HG03342 (cell line): ENCODE measurements around the gene GRAMD1B.
A peak's percentile ranks its signal among the peaks of the same experiment; 100 is the strongest.

ENCODE experiments used
- ATAC-seq: cut with Tn5 transposase; IDR thresholded peaks from one replicate; pipeline ENCODE4 v1.9.1; 2021; ENCODE audit warnings: mild to moderate bottlenecking, moderate library complexity; ENCODE audit not compliant: unreplicated experiment

GRAMD1B gene

GRCh38 chr11:123622576-123622975 is 192.5 kb downstream of the GRAMD1B start:
- no peak for ATAC-seq

- no peak for ATAC-seq
Observed at GRCh38 chr11:123624974-123625373, 194.9 kb downstream of the GRAMD1B start.

DNA sequence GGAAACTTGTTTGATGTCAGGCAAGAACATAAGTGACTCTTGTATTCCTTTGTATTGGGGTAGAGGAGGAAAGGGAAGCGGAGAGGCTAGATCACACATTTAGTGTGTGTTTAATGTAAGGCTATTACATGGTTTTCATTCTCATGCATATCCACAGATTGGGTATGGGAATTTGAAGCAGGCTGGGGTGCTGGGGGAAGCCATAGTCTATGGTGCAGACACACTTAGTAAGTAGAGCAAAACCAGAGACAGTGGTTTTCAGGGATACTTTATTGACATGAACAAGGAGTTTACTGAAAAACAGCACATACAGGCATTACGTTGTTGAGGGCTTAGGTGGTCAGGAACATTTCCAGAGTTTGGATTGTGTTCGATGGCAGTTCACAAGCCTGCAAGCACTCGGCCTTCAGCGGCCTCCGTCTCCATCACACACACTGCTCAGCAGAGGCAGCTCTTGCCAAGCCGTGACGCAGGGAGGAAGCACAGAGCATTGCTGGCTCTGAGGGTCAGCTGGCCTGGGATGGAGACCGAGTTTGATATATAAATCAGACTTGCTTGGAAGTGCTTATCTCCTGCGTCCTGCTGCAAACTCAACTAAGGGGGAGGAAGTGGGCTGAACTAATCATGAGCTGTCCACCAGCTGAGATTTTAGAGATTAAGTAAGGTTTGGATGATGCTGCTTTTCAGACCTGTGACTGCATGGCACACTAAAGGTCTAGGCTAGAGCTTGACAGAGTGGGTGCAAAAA is 199.0 kb downstream of the GRAMD1B start:
- no peak for ATAC-seq

DNA sequence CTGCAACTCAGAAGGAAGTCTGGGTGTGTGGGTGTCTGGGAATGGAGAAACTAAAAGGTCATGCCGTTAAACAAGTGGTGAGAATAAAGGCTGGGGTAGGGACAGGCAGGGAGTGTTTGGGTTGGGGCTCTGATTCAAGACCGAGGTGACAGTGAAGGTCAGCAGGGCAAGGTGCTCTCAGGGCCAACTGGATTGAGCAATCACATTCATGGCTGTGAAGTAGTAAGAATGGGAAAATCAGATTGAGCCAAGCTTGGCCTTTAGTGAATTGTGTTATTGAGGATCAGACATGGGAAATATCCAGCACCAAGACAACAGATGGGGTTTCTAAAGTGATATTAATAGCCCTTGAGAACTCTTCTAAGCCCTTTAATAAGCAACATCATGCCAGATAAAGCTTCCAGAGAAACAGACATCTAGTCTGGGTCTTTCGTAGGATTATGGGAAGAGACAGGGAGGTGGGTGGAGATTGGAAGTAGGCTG is 200.1 kb downstream of the GRAMD1B start:
- ATAC-seq: no peak

GRCh38 chr11:123640029-123640428 is 210.0 kb downstream of the GRAMD1B start:
- ATAC-seq: no peak

DNA sequence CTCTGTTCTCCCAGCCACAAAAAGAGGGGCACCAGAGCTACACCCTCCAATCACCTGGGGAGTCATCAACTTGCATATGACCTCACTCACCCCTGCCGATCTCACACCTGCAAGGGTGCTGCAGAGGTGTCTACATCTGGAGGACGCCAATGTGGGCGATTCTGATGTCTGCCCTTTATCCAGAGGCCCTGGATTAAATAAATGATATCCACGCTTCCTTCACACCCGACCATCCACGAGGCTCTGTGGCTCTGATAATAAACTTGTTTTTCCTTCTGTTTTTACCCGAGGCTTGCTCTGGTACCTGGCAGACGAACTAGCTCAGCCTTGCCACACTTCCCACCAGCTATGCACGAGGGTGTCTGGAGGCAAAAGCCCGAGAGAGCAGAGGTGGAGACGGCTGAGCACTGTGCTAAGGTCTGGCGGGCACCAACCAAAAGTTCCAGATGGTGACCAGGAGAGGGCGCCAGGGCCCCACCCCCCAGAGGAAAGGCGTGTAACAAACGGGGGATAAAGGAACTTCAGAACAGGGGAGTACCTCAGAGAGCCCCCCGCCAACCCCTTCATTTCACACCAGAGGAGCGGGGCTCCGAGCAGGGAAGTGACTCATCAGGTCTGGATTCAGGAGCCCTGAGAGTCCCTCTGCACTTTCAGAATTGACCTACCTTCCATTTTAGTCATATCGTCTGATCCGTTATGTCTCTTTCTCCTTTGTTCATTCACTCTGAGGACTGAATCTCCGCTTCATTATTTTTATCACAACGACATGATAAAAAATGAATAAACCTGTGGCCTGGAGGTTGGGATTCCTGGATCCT is 210.8 kb downstream of the GRAMD1B start:
- peak; percentile 68 for ATAC-seq

DNA sequence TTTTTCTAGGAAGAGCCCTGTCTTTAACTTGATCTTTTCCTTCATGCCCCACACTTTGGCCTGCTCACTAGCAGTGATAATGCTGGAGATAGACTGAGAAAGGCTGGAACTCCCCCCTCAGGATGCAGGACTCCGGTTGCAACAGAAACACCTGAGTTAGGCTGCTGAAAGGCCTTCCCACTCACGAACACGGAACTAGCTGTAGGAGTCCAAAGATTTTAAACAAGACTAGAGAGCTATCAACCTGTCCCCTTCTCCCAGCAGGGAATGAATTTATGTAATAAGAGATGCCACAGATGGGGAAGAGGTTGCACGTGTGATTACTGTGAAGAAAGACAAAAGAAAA is 211.4 kb downstream of the GRAMD1B start:
- ATAC-seq: no peak

GRCh38 chr11:123642435-123642834 is 212.4 kb downstream of the GRAMD1B start:
- ATAC-seq: no peak

DNA sequence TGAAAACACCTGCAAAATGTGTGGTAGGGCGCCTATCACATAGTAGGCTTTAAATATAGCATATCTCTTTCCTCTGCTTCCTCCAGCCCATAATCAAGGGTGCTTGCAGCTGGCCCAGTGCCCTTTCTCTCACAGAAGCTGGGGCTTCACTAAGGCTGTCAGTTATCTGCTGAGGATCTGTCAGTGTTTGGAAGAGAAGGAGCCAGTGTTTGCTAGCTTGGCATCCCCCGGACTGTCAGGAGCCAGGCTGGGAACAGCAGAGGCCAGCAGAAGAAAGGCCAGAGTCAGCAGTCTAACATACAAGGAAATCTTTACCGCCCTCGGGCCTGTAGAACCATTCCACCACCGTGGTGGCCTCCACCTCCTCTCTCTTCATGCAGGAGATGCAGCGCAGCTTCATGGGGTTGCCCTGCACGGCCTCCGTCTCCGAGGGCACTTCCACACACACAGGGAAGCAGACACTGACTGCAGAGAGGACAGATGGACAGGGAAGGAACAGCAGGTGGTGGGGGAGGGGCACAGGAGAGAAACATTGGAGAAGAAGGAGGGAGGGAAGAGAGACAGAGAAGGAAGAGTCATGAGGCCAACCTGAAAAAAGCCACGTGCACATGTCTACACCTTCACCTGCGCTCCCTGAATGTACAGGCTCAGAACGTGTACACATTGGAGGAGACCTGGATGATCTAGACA is 215.4 kb downstream of the GRAMD1B start:
- no peak for ATAC-seq

GRCh38 chr11:123650901-123651300 is 220.8 kb downstream of the GRAMD1B start:
- ATAC-seq: no peak

GRCh38 chr11:123652599-123652998 is 222.5 kb downstream of the GRAMD1B start:
- ATAC-seq: no peak

DNA sequence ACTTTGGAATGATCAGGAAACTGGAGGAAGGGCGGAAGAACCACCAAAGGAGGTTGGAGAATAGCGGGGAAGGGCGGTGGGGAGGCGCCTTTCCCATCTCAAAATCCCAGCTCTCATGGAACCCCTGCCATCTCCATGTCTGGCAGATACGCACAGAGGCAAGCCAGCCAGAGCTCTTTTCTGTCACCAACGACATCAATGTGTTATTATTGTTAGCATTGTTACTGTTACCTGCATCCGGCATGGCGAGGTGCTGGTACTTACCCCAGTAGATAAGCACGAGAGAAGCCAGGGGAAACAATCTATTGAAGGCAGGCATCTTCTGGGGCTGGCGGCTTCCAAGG is 223.4 kb downstream of the GRAMD1B start:
- ATAC-seq: no peak

- no peak for ATAC-seq
Observed at GRCh38 chr11:123653827-123654565, 223.9 kb downstream of the GRAMD1B start.

GRCh38 chr11:123654566-123655081 is 224.6 kb downstream of the GRAMD1B start, which contains the start of gene SCN3B:
Gene SCN3B (minus strand): TSS chr11:123654624. CDS start chr11:123653801, 823 bp downstream.
- ATAC-seq: no peak

- no peak for ATAC-seq
Observed at GRCh38 chr11:123659311-123659710, 229.2 kb downstream of the GRAMD1B start.

DNA sequence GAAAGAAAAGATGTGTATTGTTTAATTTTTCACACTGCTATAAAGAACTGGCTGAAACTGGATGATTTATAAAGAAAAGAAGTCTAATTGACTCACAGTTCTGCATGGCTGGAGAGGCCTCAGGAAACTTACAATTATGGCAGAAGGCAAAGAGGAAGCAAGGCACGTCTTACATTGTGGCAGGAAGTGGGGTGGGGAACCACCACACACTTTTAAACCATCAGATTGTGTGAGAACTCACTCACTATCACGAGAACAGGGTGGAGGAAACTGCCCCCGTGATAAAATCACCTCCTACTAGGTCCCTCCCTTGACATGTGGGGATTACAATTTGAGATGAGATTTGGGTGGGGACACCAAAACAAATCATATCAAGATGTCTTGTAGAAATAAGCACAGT is 229.9 kb downstream of the GRAMD1B start:
- ATAC-seq: peak; percentile 91

DNA sequence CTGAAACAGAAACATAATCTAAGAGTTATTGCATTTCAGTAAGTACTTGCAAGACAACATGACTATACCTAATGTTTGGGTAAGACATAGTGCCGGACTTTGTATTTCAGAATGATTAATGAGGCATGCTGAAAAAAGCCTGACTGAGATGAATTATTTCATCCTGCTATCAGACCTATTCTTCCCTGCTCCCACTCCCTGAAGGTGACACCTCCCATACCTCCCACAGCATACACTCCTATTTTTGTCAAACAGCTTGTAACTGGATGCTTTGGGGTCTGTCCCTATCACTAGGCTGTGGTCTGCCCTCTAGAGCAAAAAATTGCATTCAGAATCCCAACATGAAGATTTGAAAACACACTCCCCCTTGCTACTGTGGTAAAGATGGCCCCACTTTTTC is 235.2 kb downstream of the GRAMD1B start:
- ATAC-seq: no peak

DNA sequence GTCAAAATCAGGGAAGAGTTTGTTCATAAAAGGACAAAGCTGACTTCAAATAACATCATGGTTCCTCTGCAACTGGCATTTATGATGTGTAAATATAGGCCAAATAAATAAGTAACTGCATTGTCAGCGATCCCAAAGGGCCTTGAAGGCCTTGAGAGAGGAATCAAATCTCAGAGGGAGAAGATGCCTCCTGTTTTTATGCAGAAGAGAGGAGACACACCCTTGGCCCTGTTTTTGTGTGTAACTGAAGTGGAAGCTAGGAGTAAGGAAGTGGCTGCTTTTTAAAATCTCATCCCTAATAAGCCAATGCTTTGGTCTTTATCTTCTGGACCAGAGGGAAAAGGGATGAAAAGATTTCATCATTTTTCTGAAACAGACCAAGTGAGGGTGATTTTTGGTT is 240.0 kb downstream of the GRAMD1B start:
- no peak for ATAC-seq

- ATAC-seq: no peak
Observed at GRCh38 chr11:123671534-123671933, 241.5 kb downstream of the GRAMD1B start.

DNA sequence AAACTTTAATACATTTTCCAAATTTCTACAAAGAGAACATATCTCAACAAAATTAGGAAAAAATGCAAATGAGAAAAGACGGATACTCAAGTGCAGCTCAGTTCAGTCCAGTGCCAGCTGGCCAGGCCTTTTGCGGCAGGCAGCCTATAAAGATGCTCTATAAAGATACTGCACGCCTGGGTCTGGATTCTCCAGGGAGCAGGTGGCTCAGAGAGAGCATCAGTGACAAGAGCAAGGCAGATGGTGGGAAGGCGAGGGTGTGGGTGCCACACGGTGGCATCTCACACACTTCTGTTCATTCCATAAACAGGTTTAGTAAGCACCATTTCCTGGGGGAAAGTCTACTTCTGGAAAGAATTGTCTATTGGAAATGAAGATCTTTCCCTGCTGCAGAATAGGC is 242.5 kb downstream of the GRAMD1B start:
- ATAC-seq: no peak

- ATAC-seq: no peak
Observed at GRCh38 chr11:123674297-123674696, 244.2 kb downstream of the GRAMD1B start.
